SK-N-SH (cell line): ENCODE measurements around the gene TSPAN32.

ENCODE experiments used
- CTCF ChIP-seq: fragments of 200-600 bp; sonication (generic); IDR thresholded peaks from 2 replicates; pipeline ENCODE4 v1.6.1; 2017; ENCODE audit warnings: antibody characterized with exemption, mild to moderate bottlenecking, moderate library complexity
- EP300 ChIP-seq, 2 experiments: IDR thresholded peaks; 2 replicates each; pipeline versions ENCODE4 v1.4.0 to v1.6.1; 2012; ENCODE audit warnings: borderline replicate concordance in 1 of 2, low read depth in 1 of 2, low read length in 1 of 2
- POLR2AphosphoS5 ChIP-seq: IDR thresholded peaks from 2 replicates; pipeline ENCODE4 v1.6.1; 2012; ENCODE audit warnings: low read depth, low read length
- RXRA ChIP-seq: IDR thresholded peaks from 2 replicates; pipeline ENCODE4 v1.4.0; 2012; ENCODE audit warnings: low read depth, mild to moderate bottlenecking, borderline replicate concordance
- SIN3A ChIP-seq: IDR thresholded peaks from 2 replicates; pipeline ENCODE4 v1.6.1; 2012; ENCODE audit warnings: low read depth, mild to moderate bottlenecking, low read length, moderate library complexity, borderline replicate concordance
- TCF12 ChIP-seq: IDR thresholded peaks from 2 replicates; pipeline ENCODE4 v1.4.0; 2012
- USF1 ChIP-seq: IDR thresholded peaks from 2 replicates; pipeline ENCODE4 v1.4.0; 2012; ENCODE audit warnings: low read depth, borderline replicate concordance
- USF2 ChIP-seq: fragments of 150-350 bp; IDR thresholded peaks from 2 replicates; pipeline ENCODE4 v1.6.1; 2017; ENCODE audit warnings: antibody characterized with exemption, low read length, low read depth, borderline replicate concordance

- TF ChIP-seq USF2: no peak
- TF ChIP-seq USF1: no peak
- TF ChIP-seq POLR2AphosphoS5: no peak
- TF ChIP-seq SIN3A: no peak
- no peak for TF ChIP-seq CTCF
- TF ChIP-seq RXRA: no peak
- no peak for TF ChIP-seq TCF12
- no peak for TF ChIP-seq EP300 (IDR thresholded peaks at IDR 0.05; ENCODE audit: borderline replicate concordance in 1 of 2, low read depth in 1 of 2, low read length in 1 of 2)
Measured at GRCh38 chr11:2325123-2325522, 23.3 kb downstream of the TSPAN32 start.
